ENCODE results near the gene C10orf143.

- TF ChIP-seq EZH2 (IDR thresholded peaks at IDR 0.05; ENCODE audit: insufficient read depth, poor library complexity, severe bottlenecking) (no peak), EZH2phosphoT487 (IDR thresholded peaks at IDR 0.05; ENCODE audit: insufficient read depth, low read depth) (no peak)
Measured at GRCh38 chr10:130016993-130017630, 93.5 kb downstream of the C10orf143 start.

Measured in GM23248 (cell line).